ENCODE results near the gene CAMTA1.
A peak's percentile ranks its signal among the peaks of the same experiment; 100 is the strongest.

CAMTA1 gene

GRCh38 chr1:7298145-7298544 lies 512.9 kb downstream of the CAMTA1 start:
- H3K9ac ChIP-seq (ENCODE audit: low read length), result no peak overlapping the region
- no peak overlapping the region for H2AK5ac ChIP-seq (ENCODE audit: low read length)
- no peak overlapping the region for H3K4ac ChIP-seq (ENCODE audit: low read depth, low read length)
- H4K8ac ChIP-seq (ENCODE audit: low read depth, low read length), result no peak overlapping the region
- DNase-seq, result no peak
- no peak overlapping the region for H3K4me2 ChIP-seq (ENCODE audit: low read length)
- no peak overlapping the region for H2BK5ac ChIP-seq (ENCODE audit: low read depth, low read length, poor library complexity)
- no peak overlapping the region for H2BK12ac ChIP-seq (ENCODE audit: low read length)
- no peaks in the 10 kb centered on the region for H3K9me3 ChIP-seq (ENCODE audit: insufficient read depth, low read depth, low read length)
- no peaks in the 10 kb centered on the region for H3K27me3 ChIP-seq (ENCODE audit: insufficient read depth, low read length)
- H3K79me1 ChIP-seq (ENCODE audit: low read length), result no peaks in the 10 kb centered on the region
- WGBS (ENCODE audit: extremely low coverage, insufficient coverage, insufficient read length), result no CpG with 5 or more reads among the region's 4 CpGs
- H3K79me2 ChIP-seq (ENCODE audit: control insufficient read depth, insufficient read depth, low read length, poor library complexity), result no peaks in the 10 kb centered on the region
- no peak overlapping the region for H3K4me3 ChIP-seq (ENCODE audit: low read depth, low read length)
- peaks cover 0 to 2% of the 10 kb centered on the region in 2 experiments for H3K4me1 ChIP-seq (ENCODE audit: control insufficient read depth in 1 of 2, insufficient read depth in 2 of 2, low read length in 2 of 2)
- no peak overlapping the region for H3K14ac ChIP-seq (ENCODE audit: low read length)
- H4K91ac ChIP-seq (ENCODE audit: low read depth, low read length), result no peak overlapping the region
- no peak overlapping the region for H3K27ac ChIP-seq (ENCODE audit: low read depth, low read length)
- H2BK120ac ChIP-seq (ENCODE audit: insufficient read depth, low read length, poor library complexity), result no peak overlapping the region
- H3K23ac ChIP-seq (ENCODE audit: low read length), result no peak overlapping the region
- no peak overlapping the region for H4K12ac ChIP-seq (ENCODE audit: low read depth, low read length)
- H2AFZ ChIP-seq (ENCODE audit: insufficient read depth, low read length, poor library complexity), result no peak overlapping the region
- H3K36me3 ChIP-seq (ENCODE audit: control insufficient read depth in 1 of 2, insufficient read depth in 2 of 2, low read length in 2 of 2), result no peaks in the 10 kb centered on the region
- no peak overlapping the region for H3K18ac ChIP-seq (ENCODE audit: low read length)

- Histone ChIP-seq H2BK120ac (ENCODE audit: insufficient read depth, low read length, poor library complexity) (no peak overlapping the region), H3K18ac (ENCODE audit: low read length) (no peak overlapping the region), H3K4ac (ENCODE audit: low read depth, low read length) (no peak overlapping the region), H3K79me1 (ENCODE audit: low read length) (no peaks in the 10 kb centered on the region), H2AFZ (ENCODE audit: insufficient read depth, low read length, poor library complexity) (no peak overlapping the region), H3K4me2 (ENCODE audit: low read length) (no peak overlapping the region), H3K9me3 (ENCODE audit: insufficient read depth, low read depth, low read length) (no peaks in the 10 kb centered on the region), H3K27ac (ENCODE audit: low read depth, low read length) (no peak overlapping the region), H3K14ac (ENCODE audit: low read length) (no peak overlapping the region), H2BK12ac (ENCODE audit: low read length) (no peak overlapping the region), H3K4me1 (ENCODE audit: control insufficient read depth in 1 of 2, insufficient read depth in 2 of 2, low read length in 2 of 2) (peaks cover 0 to 2% of the 10 kb centered on the region in 2 experiments), H4K8ac (ENCODE audit: low read depth, low read length) (no peak overlapping the region), H4K91ac (ENCODE audit: low read depth, low read length) (no peak overlapping the region), H3K27me3 (ENCODE audit: insufficient read depth, low read length) (no peaks in the 10 kb centered on the region), H2BK5ac (ENCODE audit: low read depth, low read length, poor library complexity) (no peak overlapping the region), H4K12ac (ENCODE audit: low read depth, low read length) (no peak overlapping the region), H3K4me3 (ENCODE audit: low read depth, low read length) (no peak overlapping the region), H3K9ac (ENCODE audit: low read length) (no peak overlapping the region), H3K79me2 (ENCODE audit: control insufficient read depth, insufficient read depth, low read length, poor library complexity) (no peaks in the 10 kb centered on the region), H3K36me3 (ENCODE audit: control insufficient read depth in 1 of 2, insufficient read depth in 2 of 2, low read length in 2 of 2) (no peaks in the 10 kb centered on the region), H3K23ac (ENCODE audit: low read length) (no peak overlapping the region), H2AK5ac (ENCODE audit: low read length) (no peak overlapping the region)
- DNase-seq, result no peak
- WGBS (ENCODE audit: extremely low coverage, insufficient coverage, insufficient read length), result no CpG with 5 or more reads among the region's 4 CpGs
Observed at GRCh38 chr1:7298749-7299151, 513.5 kb downstream of the CAMTA1 start.

- Histone ChIP-seq H3K27me3 (ENCODE audit: insufficient read depth, low read length) (no peaks in the 10 kb centered on the region), H4K8ac (ENCODE audit: low read depth, low read length) (no peak overlapping the region), H2AK5ac (ENCODE audit: low read length) (no peak overlapping the region), H2BK120ac (ENCODE audit: insufficient read depth, low read length, poor library complexity) (no peak overlapping the region), H2BK12ac (ENCODE audit: low read length) (no peak overlapping the region), H2BK5ac (ENCODE audit: low read depth, low read length, poor library complexity) (no peak overlapping the region), H3K23ac (ENCODE audit: low read length) (no peak overlapping the region), H4K91ac (ENCODE audit: low read depth, low read length) (no peak overlapping the region), H3K79me2 (ENCODE audit: control insufficient read depth, insufficient read depth, low read length, poor library complexity) (no peaks in the 10 kb centered on the region), H3K27ac (ENCODE audit: low read depth, low read length) (peak overlapping the region; percentile 41), H3K79me1 (ENCODE audit: low read length) (no peaks in the 10 kb centered on the region), H3K4me2 (ENCODE audit: low read length) (no peak overlapping the region), H3K4me1 (ENCODE audit: control insufficient read depth in 1 of 2, insufficient read depth in 2 of 2, low read length in 2 of 2) (peaks cover 0 to 2% of the 10 kb centered on the region in 2 experiments), H3K9me3 (ENCODE audit: insufficient read depth, low read depth, low read length) (no peaks in the 10 kb centered on the region), H4K12ac (ENCODE audit: low read depth, low read length) (no peak overlapping the region), H3K9ac (ENCODE audit: low read length) (no peak overlapping the region), H3K18ac (ENCODE audit: low read length) (no peak overlapping the region), H2AFZ (ENCODE audit: insufficient read depth, low read length, poor library complexity) (no peak overlapping the region), H3K14ac (ENCODE audit: low read length) (no peak overlapping the region), H3K36me3 (ENCODE audit: control insufficient read depth in 1 of 2, insufficient read depth in 2 of 2, low read length in 2 of 2) (no peaks in the 10 kb centered on the region), H3K4me3 (ENCODE audit: low read depth, low read length) (no peak overlapping the region), H3K4ac (ENCODE audit: low read depth, low read length) (no peak overlapping the region)
- WGBS (ENCODE audit: extremely low coverage, insufficient coverage, insufficient read length), result no CpG with 5 or more reads among the region's 8 CpGs
- peak in 1 of 2 donors; percentile 2 for DNase-seq
Observed at GRCh38 chr1:7299329-7299799, 514.1 kb downstream of the CAMTA1 start.

- H2BK120ac ChIP-seq (ENCODE audit: insufficient read depth, low read length, poor library complexity), result no peak overlapping the region
- no peaks in the 10 kb centered on the region for H3K79me2 ChIP-seq (ENCODE audit: control insufficient read depth, insufficient read depth, low read length, poor library complexity)
- no peak overlapping the region for H4K8ac ChIP-seq (ENCODE audit: low read depth, low read length)
- no peak overlapping the region for H3K18ac ChIP-seq (ENCODE audit: low read length)
- no peak overlapping the region for H4K12ac ChIP-seq (ENCODE audit: low read depth, low read length)
- H2AK5ac ChIP-seq (ENCODE audit: low read length), result no peak overlapping the region
- no peaks in the 10 kb centered on the region for H3K79me1 ChIP-seq (ENCODE audit: low read length)
- H3K9me3 ChIP-seq (ENCODE audit: insufficient read depth, low read depth, low read length), result no peaks in the 10 kb centered on the region
- no peak overlapping the region for H2BK12ac ChIP-seq (ENCODE audit: low read length)
- no peak overlapping the region for H4K91ac ChIP-seq (ENCODE audit: low read depth, low read length)
- no peaks in the 10 kb centered on the region for H3K36me3 ChIP-seq (ENCODE audit: control insufficient read depth in 1 of 2, insufficient read depth in 2 of 2, low read length in 2 of 2)
- H3K4me3 ChIP-seq (ENCODE audit: low read depth, low read length), result no peak overlapping the region
- no peak overlapping the region for H3K9ac ChIP-seq (ENCODE audit: low read length)
- no peak for DNase-seq
- no peak overlapping the region for H3K23ac ChIP-seq (ENCODE audit: low read length)
- H3K27ac ChIP-seq (ENCODE audit: low read depth, low read length), result no peak overlapping the region
- no peak overlapping the region for H2AFZ ChIP-seq (ENCODE audit: insufficient read depth, low read length, poor library complexity)
- no CpG with 5 or more reads among the region's 2 CpGs for WGBS (ENCODE audit: extremely low coverage, insufficient coverage, insufficient read length)
- H3K4me1 ChIP-seq (ENCODE audit: control insufficient read depth in 1 of 2, insufficient read depth in 2 of 2, low read length in 2 of 2), result peaks cover 0 to 2% of the 10 kb centered on the region in 2 experiments
- H2BK5ac ChIP-seq (ENCODE audit: low read depth, low read length, poor library complexity), result no peak overlapping the region
- H3K27me3 ChIP-seq (ENCODE audit: insufficient read depth, low read length), result no peaks in the 10 kb centered on the region
- H3K4ac ChIP-seq (ENCODE audit: low read depth, low read length), result no peak overlapping the region
- H3K14ac ChIP-seq (ENCODE audit: low read length), result no peak overlapping the region
- H3K4me2 ChIP-seq (ENCODE audit: low read length), result no peak overlapping the region
Observed at GRCh38 chr1:7299994-7300393, 514.7 kb downstream of the CAMTA1 start.
